Ecto neural progenitor cell (in vitro differentiated cells): ENCODE results near the gene COPS7B.
A peak's percentile ranks its signal among the peaks of the same experiment; 100 is the strongest.

Experiments used
- DNase-seq: peaks from one replicate; pipeline ENCODE4 v3.0.0-alpha.2; 2018; ENCODE audit warnings: low spot score

Gene COPS7B

GRCh38 chr2:231785822-231786176, 446 bp upstream of the COPS7B start:
- no peak for DNase-seq

GRCh38 chr2:231786917-231787292, 660 bp downstream of the COPS7B start:
- DNase-seq: no peak

GRCh38 chr2:231791107-231791506, 4.9 kb downstream of the COPS7B start:
- no peak for DNase-seq

DNA sequence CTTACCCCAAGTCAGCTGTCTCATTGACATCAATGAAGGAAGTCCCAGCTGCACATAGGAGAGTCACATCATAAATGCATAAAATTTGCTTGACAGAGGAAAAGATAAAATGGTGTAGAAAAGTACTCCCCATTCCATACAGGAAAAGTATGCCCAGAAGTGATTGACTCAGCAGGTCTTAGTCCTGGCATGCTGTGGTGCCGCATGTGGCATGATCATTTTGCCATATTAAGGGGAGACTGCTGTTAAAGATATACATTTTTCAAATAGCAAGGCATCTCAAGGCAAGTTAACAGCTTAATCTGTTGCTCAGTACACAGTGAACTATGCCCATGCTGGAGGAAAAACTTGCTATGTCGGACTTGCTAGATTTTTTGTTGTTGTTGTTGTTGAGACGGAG, 8.1 kb downstream of the COPS7B start:
- DNase-seq: no peak

DNA sequence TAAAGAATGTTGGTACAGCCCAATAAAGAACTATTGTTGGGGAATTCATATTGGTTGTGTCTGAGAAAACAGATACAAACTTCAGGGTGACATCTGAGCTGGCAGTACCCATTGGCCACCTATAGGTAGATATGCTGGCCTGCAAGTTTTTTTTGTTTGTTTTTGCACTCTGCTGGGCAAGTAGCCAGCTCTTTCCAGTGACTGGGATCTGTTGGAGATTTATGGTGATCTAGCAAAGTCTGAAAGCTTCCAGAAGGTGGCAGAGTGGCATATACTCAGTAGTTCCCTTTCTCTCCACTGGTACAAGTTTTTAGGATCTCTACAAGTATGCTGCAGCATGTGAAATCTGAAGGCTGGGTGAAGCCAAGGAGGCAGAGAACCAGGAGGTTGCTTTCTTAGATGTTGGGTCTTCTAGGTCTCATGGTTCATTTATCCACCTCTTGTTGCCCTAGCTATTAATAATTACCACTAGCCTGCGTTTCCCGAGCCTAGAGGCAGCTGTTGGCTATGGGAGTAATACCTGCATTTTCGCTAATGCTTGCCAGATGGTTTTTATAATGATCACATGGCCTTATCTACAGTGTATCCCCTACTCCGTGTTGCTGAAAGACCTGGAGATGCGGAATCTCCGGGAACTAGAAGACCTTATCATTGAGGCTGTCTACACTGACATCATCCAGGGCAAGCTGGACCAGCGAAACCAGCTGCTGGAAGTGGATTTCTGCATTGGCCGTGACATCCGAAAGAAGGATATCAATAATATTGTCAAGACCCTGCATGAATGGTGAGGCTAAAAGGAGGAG, 9.5 kb downstream of the COPS7B start:
- no peak for DNase-seq

GRCh38 chr2:231800493-231801091, 14.3 kb downstream of the COPS7B start:
- peak; percentile 57 for DNase-seq

GRCh38 chr2:231803501-231804138, 17.4 kb downstream of the COPS7B start:
- no peak for DNase-seq

GRCh38 chr2:231807020-231807419, 20.8 kb downstream of the COPS7B start:
- no peak for DNase-seq

DNA sequence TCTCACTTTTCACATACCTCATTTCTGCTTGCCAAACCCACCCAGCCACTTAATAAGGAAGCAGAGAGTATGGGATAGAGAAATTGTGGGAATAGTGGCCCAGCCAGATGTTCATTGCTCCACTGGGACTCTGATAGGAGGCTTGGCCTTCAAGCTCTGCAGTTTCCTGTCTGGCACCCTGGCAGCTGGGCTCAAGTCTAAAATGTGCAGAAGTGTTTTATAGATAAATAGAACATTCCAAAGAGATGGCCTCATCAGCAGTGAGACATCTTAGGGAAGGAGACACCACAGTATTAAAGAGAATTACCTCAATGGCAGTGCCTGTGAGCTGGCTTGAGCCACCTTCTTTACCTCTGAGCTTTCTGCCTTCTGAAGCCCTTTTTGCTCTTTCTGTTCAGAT, 24.7 kb downstream of the COPS7B start:
- DNase-seq: no peak

DNA sequence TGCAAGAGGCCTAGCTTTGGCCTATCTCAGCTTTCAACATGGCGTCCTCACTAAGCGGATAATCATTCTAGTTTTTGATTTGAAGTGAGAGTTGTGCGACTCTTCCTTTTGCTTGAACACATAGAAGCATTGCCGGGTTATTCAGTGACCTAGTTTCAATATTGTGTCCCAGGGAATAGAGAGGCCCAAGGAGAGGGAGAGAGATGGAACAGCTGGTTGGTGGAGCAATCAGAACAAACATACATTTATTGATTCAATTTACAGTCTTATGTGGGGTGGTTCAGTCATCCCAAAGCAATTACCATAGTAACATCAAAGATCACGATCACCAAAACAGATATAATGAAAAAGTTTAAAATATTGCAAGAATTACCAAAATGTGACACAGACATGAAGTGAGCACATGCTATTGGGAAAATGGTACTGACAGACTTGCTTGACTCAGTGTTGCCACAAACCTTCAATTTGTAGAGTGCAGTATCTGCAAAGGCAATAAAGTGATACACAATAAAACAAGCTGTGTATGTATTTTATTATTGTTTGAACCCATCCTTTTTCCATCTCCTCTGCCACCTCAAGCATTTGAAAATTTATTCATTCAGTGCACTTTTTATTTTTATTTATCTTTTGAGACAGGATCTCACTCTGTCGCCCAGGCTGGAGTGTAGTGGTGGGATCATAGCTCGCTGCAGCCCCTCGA, 30.2 kb downstream of the COPS7B start:
- no peak for DNase-seq

DNA sequence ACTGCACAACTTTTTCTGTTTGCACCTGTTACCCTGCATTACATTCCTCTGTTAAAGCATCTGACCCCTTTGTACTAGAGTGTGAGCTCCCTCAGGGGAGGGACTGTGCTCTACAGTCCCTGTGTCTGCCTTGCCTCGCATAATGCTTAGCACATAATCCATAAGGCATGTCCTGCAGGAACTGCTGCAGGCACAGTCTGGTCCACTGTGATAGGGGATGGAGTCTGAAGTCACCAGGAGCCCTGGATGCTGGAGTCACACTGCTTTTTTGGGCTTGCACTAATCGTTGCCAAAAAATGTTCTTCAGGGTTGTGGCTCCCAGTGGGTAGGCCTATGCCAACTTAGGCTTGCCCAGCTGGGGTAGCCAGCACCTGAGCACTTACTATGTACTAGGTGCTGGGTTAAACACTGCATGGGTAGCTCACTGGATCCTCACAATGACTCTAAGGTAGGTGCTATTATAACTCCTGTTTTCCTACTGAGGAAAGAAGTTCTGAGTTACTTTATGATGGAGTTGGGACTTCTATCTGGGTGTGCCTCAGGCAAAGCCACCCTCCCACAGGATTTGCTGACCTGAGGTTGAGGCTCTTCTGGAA, 33.3 kb downstream of the COPS7B start:
- no peak for DNase-seq

DNA sequence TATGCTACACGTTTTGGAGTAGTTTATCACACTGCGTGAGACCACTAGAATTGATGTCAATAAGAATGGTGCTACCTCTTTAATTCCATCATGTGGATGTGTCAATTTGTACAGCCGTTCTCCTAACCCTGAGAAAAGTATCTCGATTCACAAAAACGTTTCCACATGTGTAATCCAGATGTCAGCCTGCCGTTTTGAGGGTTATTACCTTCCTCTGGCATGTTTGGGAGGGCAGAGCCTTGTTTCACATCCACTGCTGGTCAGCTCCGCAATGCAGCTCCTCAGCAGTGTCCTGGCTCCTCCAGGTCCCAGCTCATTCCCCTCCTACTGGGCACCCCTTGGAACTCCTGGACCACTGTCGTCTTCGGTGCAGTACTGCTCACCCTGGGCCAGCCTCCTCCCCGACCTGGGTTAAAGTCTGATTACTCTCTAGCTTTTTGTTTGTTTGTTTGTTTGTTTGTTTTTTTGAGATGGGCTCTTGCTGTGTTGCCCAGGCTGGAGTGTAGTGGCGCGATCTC, 34.6 kb downstream of the COPS7B start:
- DNase-seq: peak; percentile 24

DNA sequence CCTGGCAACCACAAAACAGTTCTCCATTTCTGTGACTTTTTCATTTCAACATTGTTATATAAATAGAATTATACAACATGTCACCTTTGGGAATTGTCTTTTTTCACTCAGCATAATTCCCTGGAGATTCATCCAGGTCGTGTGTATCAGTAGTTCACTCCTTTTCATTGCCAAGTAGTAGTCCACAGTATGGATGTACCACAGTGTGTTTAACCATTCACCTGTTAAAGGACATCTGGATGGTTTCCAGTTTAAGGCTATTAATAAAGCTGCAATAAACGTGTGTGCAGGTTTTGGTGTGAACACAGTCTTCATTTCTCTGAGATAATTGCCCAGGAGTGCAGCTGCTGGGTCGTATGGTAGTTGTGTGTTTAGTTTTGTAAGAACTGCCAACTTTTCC, 35.7 kb downstream of the COPS7B start:
- no peak for DNase-seq

GRCh38 chr2:231853105-231853504, 66.9 kb downstream of the COPS7B start:
- no peak for DNase-seq

DNA sequence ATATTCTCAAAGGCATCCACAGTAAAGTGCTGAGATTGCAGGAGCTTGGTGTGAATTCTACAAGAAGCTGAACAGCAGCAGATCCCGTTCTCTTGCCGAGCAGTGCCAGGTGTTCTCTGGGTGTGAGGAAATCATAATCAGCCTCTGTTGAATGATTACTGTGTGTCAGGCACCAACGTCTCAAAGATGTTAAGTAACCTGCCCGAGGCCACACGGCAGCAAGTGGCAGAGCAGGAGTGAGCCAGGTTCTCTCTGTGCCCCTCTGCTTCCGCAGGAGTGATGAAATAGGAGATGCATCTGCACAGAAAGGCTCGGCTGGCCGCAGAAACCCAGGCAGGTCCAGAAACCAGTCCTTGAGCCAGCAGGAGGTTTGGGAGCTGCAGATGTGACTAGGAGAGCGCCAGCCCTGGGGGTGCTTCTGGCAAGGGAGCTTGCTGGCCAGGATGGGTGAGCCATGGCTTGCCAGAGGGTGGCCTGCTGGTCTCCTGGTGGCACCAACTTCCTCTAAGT, 68.4 kb downstream of the COPS7B start:
- DNase-seq: no peak

- no peak for DNase-seq
These were observed 70.7 kb downstream of the COPS7B start for GRCh38 chr2:231856959-231857358.
